CD14-positive monocyte (primary cell): Measurements from ENCODE around the gene DAB2IP. TPM values are rescaled to one million over a fixed set of nuclear protein-coding genes. Genes with fewer than 3 reads are reported as not detected.

Source experiments
- DNase-seq, 3 donors: peaks; one replicate each; pipeline ENCODE4 v3.0.0-alpha.2; 2011 to 2022
- H2AFZ ChIP-seq: 2 replicates; pipeline ENCODE4 v1.6.0; 2012; ENCODE audit warnings: mild to moderate bottlenecking, low read depth, low read length, inconsistent platforms; ENCODE audit not compliant: insufficient read depth, poor library complexity, severe bottlenecking
- H3K27ac ChIP-seq, 2 donors: 1 replicate in 1 of 2; 2 replicates in 1 of 2; pipeline ENCODE4 v1.5.1; 2012 to 2013; ENCODE audit warnings: low read length in 2 of 2, control low read depth in 1 of 2, inconsistent platforms in 1 of 2, low read depth in 1 of 2, mild to moderate bottlenecking in 1 of 2
- H3K27me3 ChIP-seq, 2 donors: one replicate each; pipeline versions ENCODE4 v1.6.0 to v1.6.1; 2011 to 2013; ENCODE audit warnings: low read length in 2 of 2; ENCODE audit not compliant: control insufficient read depth in 2 of 2, insufficient read depth in 2 of 2
- H3K36me3 ChIP-seq, 2 donors: replicated peaks in 1 of 2; 1 replicate in 1 of 2; 2 replicates in 1 of 2; pipeline versions ENCODE4 v1.5.1 to v1.6.1; 2012 to 2013; ENCODE audit warnings: low read length in 2 of 2, control low read depth in 1 of 2, inconsistent platforms in 1 of 2, mild to moderate bottlenecking in 1 of 2; ENCODE audit not compliant: insufficient read depth in 2 of 2, control insufficient read depth in 1 of 2
- H3K4me1 ChIP-seq, 2 donors: 1 replicate in 1 of 2; 2 replicates in 1 of 2; pipeline versions ENCODE4 v1.5.1 to v1.6.1; 2012 to 2013; ENCODE audit warnings: low read length in 2 of 2, control low read depth in 1 of 2, inconsistent platforms in 1 of 2, mild to moderate bottlenecking in 1 of 2, moderate library complexity in 1 of 2; ENCODE audit not compliant: insufficient read depth in 2 of 2, control insufficient read depth in 1 of 2
- H3K4me2 ChIP-seq: replicated peaks from 2 replicates; pipeline ENCODE3; 2012; ENCODE audit warnings: low read length, moderate library complexity, mild to moderate bottlenecking; ENCODE audit not compliant: poor library complexity, severe bottlenecking; ENCODE audit errors: extremely low read depth
- H3K4me3 ChIP-seq, 3 experiments: fragments of 200-600 bp in 1 of 3; sonication (generic) in 1 of 3; replicated peaks in 1 of 3; 1 replicate in 2 of 3; 2 replicates in 1 of 3; pipeline ENCODE4 v1.5.1; 2011 to 2013; ENCODE audit warnings: low read length in 3 of 3, mild to moderate bottlenecking in 3 of 3, control low read depth in 2 of 3, low read depth in 2 of 3, inconsistent platforms in 1 of 3, moderate library complexity in 1 of 3
- H3K79me2 ChIP-seq: 2 replicates; pipeline ENCODE4 v1.6.0; 2012; ENCODE audit warnings: mild to moderate bottlenecking, control low read depth, inconsistent platforms, low read length, moderate library complexity; ENCODE audit not compliant: insufficient read depth
- H3K9ac ChIP-seq: 2 replicates; pipeline ENCODE4 v1.6.0; 2017; ENCODE audit warnings: low read length, mild to moderate bottlenecking; ENCODE audit not compliant: insufficient read depth, poor library complexity, severe bottlenecking
- H3K9me3 ChIP-seq, 2 donors: replicated peaks in 1 of 2; 1 replicate in 1 of 2; 2 replicates in 1 of 2; pipeline versions ENCODE4 v1.5.1 to v1.6.1; 2012 to 2013; ENCODE audit warnings: low read length in 2 of 2, control low read depth in 1 of 2; ENCODE audit not compliant: control insufficient read depth in 1 of 2, insufficient read depth in 1 of 2
- H4K20me1 ChIP-seq: 2 replicates; pipeline ENCODE4 v1.6.0; 2012; ENCODE audit warnings: mild to moderate bottlenecking, low read length, control low read depth, moderate library complexity; ENCODE audit not compliant: insufficient read depth
- H3K27ac Mint-ChIP-seq, 7 donors: one replicate each; pipeline ENCODE4 v1.8.0; 2020; ENCODE audit warnings: mild to moderate bottlenecking in 7 of 7, mixed read lengths in 7 of 7, moderate library complexity in 6 of 7, inconsistent platforms in 2 of 7
- H3K27me3 Mint-ChIP-seq, 3 donors: one replicate each; pipeline ENCODE4 v1.8.0; 2021 to 2022; ENCODE audit warnings: low read depth in 3 of 3, mild to moderate bottlenecking in 3 of 3, mixed read lengths in 3 of 3, moderate library complexity in 3 of 3, inconsistent platforms in 1 of 3
- H3K36me3 Mint-ChIP-seq, 2 donors: one replicate each; pipeline ENCODE4 v1.8.0; 2020; ENCODE audit warnings: mixed read lengths in 2 of 2, inconsistent platforms in 1 of 2, mild to moderate bottlenecking in 1 of 2
- H3K4me1 Mint-ChIP-seq: one replicate; pipeline ENCODE4 v1.8.0; 2020; ENCODE audit warnings: mild to moderate bottlenecking, mixed read lengths
- H3K4me3 Mint-ChIP-seq, 2 donors: one replicate each; pipeline ENCODE4 v1.8.0; 2020; ENCODE audit warnings: mild to moderate bottlenecking in 2 of 2, mixed read lengths in 2 of 2, moderate library complexity in 1 of 2
- H3K9me3 Mint-ChIP-seq, 7 donors: one replicate each; pipeline ENCODE4 v1.8.0; 2020 to 2022; ENCODE audit warnings: mixed read lengths in 7 of 7, mild to moderate bottlenecking in 6 of 7, moderate library complexity in 6 of 7, inconsistent platforms in 2 of 7
- WGBS: methylation state at CpG from one replicate; pipeline ENCODE4 v1.1.5; 2013; ENCODE audit warnings: missing lambda C conversion rate; ENCODE audit not compliant: insufficient coverage; 5-methylcytosine and 5-hydroxymethylcytosine counted together
- intact Hi-C, 2 donors: fragments of 100-400 bp; cut with micrococcal nuclease; formaldehyde crosslinking; loops; one replicate each; pipeline versions ENCODE4 v1.15.0 to v1.15.1; 2023
- polyA plus RNA-seq, 3 donors: library from polyadenylated mRNA; depleted of rRNA in 1 of 3; unstranded in 2 of 3; stranded (reverse) in 1 of 3; fragments of 300-500 nt in 2 of 3; fragments of >200 nt in 1 of 3; fragmentation: Illumina TruSeq in 2 of 3; gene quantifications; 1 replicate in 2 of 3; 2 replicates in 1 of 3; pipeline ENCODE4 v1.2.3, GENCODE V29; 2012 to 2021
- TF ChIP-seq, protein P1 (sequence below): fragments of 200-600 bp; IDR thresholded peaks from one replicate; pipeline ENCODE4 v1.8.0; 2022; ENCODE audit warnings: antibody characterized with exemption, mild to moderate bottlenecking

The DAB2IP gene
- polyA plus RNA-seq, 3 donors: 0.13 TPM; not detected in 2

DNA sequence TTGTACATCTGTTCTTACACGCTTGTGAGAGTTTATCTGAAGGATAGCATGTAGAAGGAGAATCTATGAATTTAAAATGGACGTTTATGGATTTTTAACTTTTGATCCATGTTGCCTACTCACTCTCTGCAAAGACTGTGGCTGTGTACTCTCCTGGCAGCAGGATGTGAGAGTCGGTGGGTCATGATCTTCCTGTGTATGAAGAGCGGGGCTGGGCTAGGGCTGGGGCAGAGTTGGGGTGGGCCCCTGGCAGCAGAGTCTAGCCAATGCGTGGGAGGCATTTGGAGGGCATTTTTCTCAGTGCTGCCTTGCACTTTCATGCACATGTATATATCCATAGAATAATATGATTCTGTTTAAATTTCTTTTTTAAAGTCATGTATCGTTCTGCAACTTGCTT is 24.0 kb upstream of the DAB2IP start:
- no peaks in the 10 kb centered on the region for H3K27me3 ChIP-seq
- H3K36me3 ChIP-seq: no peaks in the 10 kb centered on the region
- no peak overlapping the region for H3K4me3 Mint-ChIP-seq
- no peaks in the 10 kb centered on the region for H4K20me1 ChIP-seq
- no peak overlapping the region for H3K9ac ChIP-seq
- H3K4me1 ChIP-seq: peaks cover 6% of the 10 kb centered on the region in 2 donors
- H3K9me3 ChIP-seq: no peaks in the 10 kb centered on the region
- intact Hi-C loops: no loop called here
- no peak overlapping the region for H2AFZ ChIP-seq
- H3K79me2 ChIP-seq: no peaks in the 10 kb centered on the region
- H3K9me3 Mint-ChIP-seq: peaks cover 0 to 1% (median 0%) of the 10 kb centered on the region in 7 donors
- H3K27me3 Mint-ChIP-seq: peaks cover 2 to 11% (median 4%) of the 10 kb centered on the region in 3 donors
- no peak for DNase-seq
- 23% methylated on average over 4 of the region's 6 CpGs for WGBS
- H3K27ac ChIP-seq: no peak overlapping the region
- no peak overlapping the region for H3K27ac Mint-ChIP-seq
- no peak overlapping the region for H3K4me3 ChIP-seq
- no peak overlapping the region for H3K4me2 ChIP-seq
- TF ChIP-seq, protein P1, sequence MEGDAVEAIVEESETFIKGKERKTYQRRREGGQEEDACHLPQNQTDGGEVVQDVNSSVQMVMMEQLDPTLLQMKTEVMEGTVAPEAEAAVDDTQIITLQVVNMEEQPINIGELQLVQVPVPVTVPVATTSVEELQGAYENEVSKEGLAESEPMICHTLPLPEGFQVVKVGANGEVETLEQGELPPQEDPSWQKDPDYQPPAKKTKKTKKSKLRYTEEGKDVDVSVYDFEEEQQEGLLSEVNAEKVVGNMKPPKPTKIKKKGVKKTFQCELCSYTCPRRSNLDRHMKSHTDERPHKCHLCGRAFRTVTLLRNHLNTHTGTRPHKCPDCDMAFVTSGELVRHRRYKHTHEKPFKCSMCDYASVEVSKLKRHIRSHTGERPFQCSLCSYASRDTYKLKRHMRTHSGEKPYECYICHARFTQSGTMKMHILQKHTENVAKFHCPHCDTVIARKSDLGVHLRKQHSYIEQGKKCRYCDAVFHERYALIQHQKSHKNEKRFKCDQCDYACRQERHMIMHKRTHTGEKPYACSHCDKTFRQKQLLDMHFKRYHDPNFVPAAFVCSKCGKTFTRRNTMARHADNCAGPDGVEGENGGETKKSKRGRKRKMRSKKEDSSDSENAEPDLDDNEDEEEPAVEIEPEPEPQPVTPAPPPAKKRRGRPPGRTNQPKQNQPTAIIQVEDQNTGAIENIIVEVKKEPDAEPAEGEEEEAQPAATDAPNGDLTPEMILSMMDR: no peak
- H3K36me3 Mint-ChIP-seq: no peaks in the 10 kb centered on the region
- H3K4me1 Mint-ChIP-seq: peaks cover 8% of the 10 kb centered on the region

DNA sequence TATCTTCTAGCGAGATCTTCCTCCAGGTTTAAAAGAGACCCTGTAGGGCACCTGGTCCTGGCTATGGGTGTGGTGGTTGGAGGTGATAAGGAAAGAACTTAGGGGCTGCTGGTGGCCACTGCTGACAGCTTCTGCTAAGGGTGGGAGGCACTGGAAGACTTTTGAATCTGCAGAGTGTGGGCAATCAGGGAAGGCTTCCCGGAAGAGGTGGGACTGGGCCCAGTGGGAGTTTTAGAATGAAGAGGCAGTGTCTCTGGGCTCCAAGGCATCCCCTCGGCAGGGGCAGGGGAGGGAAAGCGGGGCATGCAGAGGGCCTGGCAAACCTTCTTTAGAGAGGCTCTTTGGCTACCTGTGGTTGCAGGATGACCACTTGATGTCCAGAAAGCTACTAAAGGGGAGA is 23.0 kb upstream of the DAB2IP start:
- Mint-ChIP-seq H3K27ac (peak overlapping the region in 1 of 7 donors; percentile 73), H3K9me3 (peaks cover 0 to 1% (median 0%) of the 10 kb centered on the region in 7 donors), H3K4me1 (no peaks in the 10 kb centered on the region), H3K27me3 (peaks cover 2 to 11% (median 6%) of the 10 kb centered on the region in 3 donors), H3K36me3 (no peaks in the 10 kb centered on the region), H3K4me3 (no peak overlapping the region)
- no peak overlapping the region for H3K4me3 ChIP-seq
- H3K27ac ChIP-seq: no peak overlapping the region
- TF ChIP-seq, protein P1: no peak
- H3K9me3 ChIP-seq: no peaks in the 10 kb centered on the region
- H3K27me3 ChIP-seq: no peaks in the 10 kb centered on the region
- no peaks in the 10 kb centered on the region for H3K4me1 ChIP-seq
- DNase-seq: no peak
- no peak overlapping the region for H2AFZ ChIP-seq
- WGBS: 83% methylated on average over 3 of the region's 4 CpGs
- no peak overlapping the region for H3K4me2 ChIP-seq
- no peaks in the 10 kb centered on the region for H3K36me3 ChIP-seq
- H3K79me2 ChIP-seq: no peaks in the 10 kb centered on the region
- no peak overlapping the region for H3K9ac ChIP-seq
- intact Hi-C loops: no loop called here
- H4K20me1 ChIP-seq: no peaks in the 10 kb centered on the region
